ENCODE measurements around the gene SLC7A10.
"Not testable (repeated sequence)": the region's sequence is repeated elsewhere in the genome, so short reads cannot be mapped to it uniquely, and the experiment has no call there.

Gene SLC7A10

DNA sequence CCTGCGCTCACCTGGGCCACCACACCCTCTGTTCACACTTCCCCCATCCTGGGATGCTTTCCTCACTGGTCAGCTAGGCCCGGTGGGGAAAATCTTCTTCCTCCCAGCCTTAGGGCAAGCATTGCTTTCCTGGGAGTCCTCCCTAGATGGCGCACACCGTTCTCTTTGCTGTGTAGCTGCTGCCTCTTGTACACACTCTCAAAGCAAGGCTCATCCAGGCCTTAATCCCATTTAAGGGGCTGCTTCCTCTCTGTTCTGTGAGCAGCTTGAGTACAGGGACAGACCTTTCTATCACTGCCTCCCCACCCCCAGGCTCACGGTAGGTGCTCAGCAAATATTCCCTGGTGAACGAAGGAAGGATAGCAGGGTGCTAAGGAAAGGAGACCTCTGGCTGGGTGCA is 11.1 kb downstream of the SLC7A10 start:
- TF ChIP-seq, protein P1, sequence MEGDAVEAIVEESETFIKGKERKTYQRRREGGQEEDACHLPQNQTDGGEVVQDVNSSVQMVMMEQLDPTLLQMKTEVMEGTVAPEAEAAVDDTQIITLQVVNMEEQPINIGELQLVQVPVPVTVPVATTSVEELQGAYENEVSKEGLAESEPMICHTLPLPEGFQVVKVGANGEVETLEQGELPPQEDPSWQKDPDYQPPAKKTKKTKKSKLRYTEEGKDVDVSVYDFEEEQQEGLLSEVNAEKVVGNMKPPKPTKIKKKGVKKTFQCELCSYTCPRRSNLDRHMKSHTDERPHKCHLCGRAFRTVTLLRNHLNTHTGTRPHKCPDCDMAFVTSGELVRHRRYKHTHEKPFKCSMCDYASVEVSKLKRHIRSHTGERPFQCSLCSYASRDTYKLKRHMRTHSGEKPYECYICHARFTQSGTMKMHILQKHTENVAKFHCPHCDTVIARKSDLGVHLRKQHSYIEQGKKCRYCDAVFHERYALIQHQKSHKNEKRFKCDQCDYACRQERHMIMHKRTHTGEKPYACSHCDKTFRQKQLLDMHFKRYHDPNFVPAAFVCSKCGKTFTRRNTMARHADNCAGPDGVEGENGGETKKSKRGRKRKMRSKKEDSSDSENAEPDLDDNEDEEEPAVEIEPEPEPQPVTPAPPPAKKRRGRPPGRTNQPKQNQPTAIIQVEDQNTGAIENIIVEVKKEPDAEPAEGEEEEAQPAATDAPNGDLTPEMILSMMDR (IDR thresholded peaks at IDR 0.05; ENCODE audit: low read depth, low read length), result peak; percentile 49
- DNase-seq (ENCODE audit: low read depth, low spot score), result peak; percentile 20
- H3K4me3 ChIP-seq (ENCODE audit: low read depth, low read length), result no peak overlapping the region
- in situ Hi-C loops (cut with HindIII; ENCODE audit: low sequenced_read_pairs), result no loop called here

DNA sequence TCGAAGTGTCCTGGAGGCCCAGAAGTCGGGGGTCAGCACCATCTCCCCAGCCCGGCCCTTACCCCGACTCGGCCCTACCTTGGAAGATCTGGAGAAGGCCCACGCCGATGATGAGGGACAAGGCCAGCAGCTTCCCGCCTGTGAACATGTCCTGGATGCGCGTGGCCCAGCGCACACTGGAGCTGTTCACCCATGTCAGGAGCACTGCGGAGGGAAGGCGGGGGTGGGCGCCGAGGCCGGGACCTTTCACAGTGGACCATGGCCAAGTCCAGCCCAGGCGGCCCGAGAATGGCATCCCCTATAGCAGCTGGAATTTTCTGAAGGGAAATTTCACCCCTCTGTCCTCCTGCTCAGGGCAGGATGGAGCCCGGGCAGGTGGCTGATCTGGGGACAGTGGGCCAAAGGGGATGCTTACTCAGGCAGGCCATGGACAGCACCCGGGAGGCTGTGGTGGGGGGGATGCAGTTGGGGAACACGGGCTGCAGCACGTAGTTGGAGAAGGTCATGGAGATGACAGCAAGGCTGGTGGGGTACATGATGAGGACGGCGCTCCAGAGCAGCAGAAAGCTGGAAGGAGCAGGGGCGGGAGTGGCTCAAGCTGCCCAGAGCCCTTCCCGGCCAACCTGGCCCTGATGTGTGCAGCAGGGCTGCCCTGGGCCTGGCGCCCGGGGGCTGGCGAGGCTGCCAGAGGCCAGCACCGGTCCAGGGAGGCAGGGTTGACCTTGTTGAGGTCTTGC is 13.0 kb downstream of the SLC7A10 start:
- in situ Hi-C loops (cut with HindIII; ENCODE audit: low sequenced_read_pairs), result no loop called here
- TF ChIP-seq, protein P1 (IDR thresholded peaks at IDR 0.05; ENCODE audit: low read depth, low read length), result no peak
- DNase-seq (ENCODE audit: low read depth, low spot score), result no peak
- H3K4me3 ChIP-seq (ENCODE audit: low read depth, low read length), result no peak overlapping the region

DNA sequence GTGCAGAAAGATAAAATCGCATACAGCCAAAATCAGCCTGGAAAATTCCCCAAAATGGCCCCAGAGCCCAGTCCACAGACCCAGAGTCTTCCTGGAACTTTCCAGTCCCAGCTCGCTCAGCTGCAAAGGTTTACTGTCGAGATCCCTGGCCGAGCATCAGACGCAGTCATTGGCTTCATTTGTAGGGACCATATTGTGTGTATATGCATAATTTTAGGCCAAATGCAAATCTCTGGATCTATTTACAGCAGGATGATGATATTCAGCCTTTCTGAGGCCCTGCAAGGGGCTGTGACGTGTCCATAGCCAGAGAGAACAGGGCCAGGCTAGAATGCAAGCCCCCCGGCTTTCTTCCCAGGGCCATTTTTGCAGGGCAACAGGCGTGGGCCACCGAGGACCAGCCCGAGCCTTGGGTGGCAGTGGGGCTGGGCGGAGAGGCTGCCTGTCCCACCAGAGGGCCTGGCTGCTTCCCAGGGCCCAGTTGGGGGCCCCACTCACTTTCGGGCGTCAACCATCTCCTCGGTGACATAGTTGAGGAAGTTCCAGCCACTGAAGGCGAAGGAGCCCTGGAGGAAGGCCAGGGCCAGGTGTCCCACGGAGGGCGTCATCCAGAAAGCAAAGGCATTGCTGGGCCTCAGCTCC is 13.7 kb downstream of the SLC7A10 start:
- in situ Hi-C loops (cut with HindIII; ENCODE audit: low sequenced_read_pairs), result no loop called here
- no peak for DNase-seq (ENCODE audit: low read depth, low spot score)
- TF ChIP-seq, protein P1 (IDR thresholded peaks at IDR 0.05; ENCODE audit: low read depth, low read length), result no peak
- H3K4me3 ChIP-seq (ENCODE audit: low read depth, low read length), result no peak overlapping the region

DNA sequence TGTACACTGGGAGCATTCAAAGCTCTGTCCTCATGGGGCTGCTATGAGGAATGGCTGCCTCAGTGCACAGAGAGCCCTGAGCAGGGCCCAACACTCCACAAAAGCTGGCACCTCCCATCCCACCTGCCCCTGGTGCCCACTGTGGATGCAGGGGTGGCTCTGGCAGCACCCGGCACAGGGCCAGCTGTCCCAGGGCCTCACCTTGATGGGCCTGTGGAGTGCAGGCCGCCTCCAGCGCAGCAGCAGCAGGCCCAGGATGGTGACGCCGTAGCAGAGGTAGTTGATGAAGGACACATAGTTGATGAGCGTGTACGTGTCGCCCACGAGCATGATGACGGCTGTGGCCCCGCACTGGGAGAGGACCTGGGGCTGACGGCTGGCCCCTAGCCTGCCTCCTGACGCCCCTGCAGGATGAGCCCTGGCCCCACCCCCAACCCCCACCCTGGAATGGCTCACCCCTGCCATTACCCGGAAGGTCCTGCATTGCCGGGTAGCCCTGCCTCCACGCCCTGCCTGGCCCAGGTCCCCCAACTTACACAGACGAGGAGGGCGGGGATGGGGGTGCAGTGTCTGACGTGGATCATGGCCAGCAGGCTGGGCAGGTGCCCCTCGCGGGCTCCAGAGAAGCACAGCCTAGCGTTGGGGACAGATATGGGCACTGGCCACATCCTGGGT is 15.2 kb downstream of the SLC7A10 start:
- H3K4me3 ChIP-seq (ENCODE audit: low read depth, low read length), result no peak overlapping the region

DNA sequence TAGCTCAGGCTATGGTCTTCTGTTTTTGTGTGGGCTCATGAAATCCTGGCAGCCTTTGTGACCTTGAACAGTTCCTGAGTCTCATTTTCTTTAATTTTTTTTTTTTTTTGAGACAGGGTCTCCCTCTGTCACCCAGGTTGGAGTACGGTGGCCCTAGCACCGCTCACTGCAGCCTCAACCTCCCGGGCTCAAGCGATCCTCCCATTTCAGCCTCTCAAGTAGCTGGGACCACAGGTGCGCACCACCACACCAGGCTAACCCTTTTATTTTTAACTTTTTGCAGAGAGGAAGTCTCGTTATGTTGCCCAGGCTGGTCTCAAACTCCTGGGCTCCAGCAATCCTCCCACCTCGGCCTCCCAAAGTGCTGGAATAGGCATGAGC is 15.8 kb downstream of the SLC7A10 start:
- in situ Hi-C loops (cut with HindIII; ENCODE audit: low sequenced_read_pairs); DNase-seq (ENCODE audit: low read depth, low spot score); H3K4me3 ChIP-seq (ENCODE audit: low read depth, low read length): not testable (repeated sequence)

More for the DNA sequence above, 15.2 kb downstream of the SLC7A10 start:
- no peak for DNase-seq (ENCODE audit: low read depth, low spot score)
- in situ Hi-C loops (cut with HindIII; ENCODE audit: low sequenced_read_pairs), result no loop called here
- TF ChIP-seq, protein P1 (IDR thresholded peaks at IDR 0.05; ENCODE audit: low read depth, low read length), result no peak

DNA sequence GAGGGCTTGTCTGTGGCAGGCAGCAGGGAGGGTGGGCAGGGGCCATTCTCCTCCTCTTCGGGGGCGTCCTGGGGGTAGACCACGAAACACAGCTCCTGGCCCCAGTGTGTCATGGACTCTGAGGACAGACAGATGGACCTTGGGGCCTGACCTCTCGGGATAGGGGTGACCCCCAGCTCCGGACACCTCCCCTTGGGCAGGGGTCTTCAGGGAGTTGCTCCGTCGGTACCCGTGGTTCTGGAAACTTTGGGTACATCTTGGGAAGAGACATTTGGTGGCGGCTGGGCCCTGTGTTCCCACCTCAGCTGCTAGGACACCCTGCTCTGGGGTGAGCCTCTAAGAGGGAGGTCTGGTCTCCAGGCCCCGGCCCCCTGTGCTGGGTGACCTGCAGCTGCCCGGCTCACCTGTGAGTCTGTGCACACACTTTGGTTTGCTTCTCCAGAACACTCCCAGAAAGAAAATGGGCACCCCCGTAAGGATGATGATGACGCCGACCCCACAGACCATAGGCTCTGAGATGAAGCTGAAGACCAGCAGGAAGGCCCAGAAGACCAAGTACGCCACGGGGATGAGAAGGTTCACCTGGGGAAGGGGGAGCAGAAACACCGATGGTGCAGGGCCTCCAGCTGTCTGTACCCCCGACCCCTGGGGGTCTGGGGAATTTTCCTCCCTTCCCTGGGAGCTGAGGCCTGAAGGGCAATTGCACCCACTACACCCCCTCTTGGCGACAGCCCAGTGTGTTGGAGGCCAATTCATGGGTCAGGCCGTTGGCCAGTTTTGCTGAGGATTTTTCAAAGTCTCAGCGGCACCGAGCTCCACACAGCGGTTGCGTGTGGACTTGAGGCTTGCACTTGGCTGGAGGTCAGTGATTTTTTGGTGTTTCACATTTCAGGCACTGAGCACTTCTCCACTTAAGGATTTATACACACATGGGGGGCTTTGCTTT is 16.5 kb downstream of the SLC7A10 start:
- in situ Hi-C loops (cut with HindIII; ENCODE audit: low sequenced_read_pairs), result no loop called here
- no peak for DNase-seq (ENCODE audit: low read depth, low spot score)
- no peak overlapping the region for H3K4me3 ChIP-seq (ENCODE audit: low read depth, low read length)
- TF ChIP-seq, protein P1 (IDR thresholded peaks at IDR 0.05; ENCODE audit: low read depth, low read length), result no peak

Measured in astrocyte of the spinal cord (primary cell).